GM23338 (cell line): ENCODE data around the gene ISG20. TPM values are rescaled to one million over a fixed set of nuclear protein-coding genes. Genes with fewer than 3 reads are reported as not detected.

Experiments used
- ATAC-seq: fragments of 200-7000 bp; cut with Tn5 transposase; 3 replicates; pipeline ENCODE4 v1.9.1; 2020
- DNase-seq: peaks from one replicate; pipeline ENCODE4 v3.0.0-alpha.2; 2015; ENCODE audit warnings: low spot score
- H2AFZ ChIP-seq: fragments of 200-600 bp; sonication (generic); 2 replicates; pipeline ENCODE4 v1.8.0; 2016; ENCODE audit warnings: antibody characterized with exemption, mild to moderate bottlenecking, moderate library complexity
- H3F3A ChIP-seq: fragments of 200-600 bp; sonication (generic); replicated peaks from 2 replicates; pipeline ENCODE4 v1.8.0; 2017; ENCODE audit warnings: antibody characterized with exemption, mixed run types, low read depth
- H3K27ac ChIP-seq: fragments of 200-600 bp; sonication (generic); 2 replicates; pipeline ENCODE4 v1.6.1; 2016; ENCODE audit warnings: low read depth
- H3K27me3 ChIP-seq: fragments of 200-600 bp; sonication (generic); 2 replicates; pipeline ENCODE4 v1.8.0; 2016; ENCODE audit warnings: mild to moderate bottlenecking, mixed run types, moderate library complexity; ENCODE audit not compliant: insufficient read depth
- H3K36me3 ChIP-seq: fragments of 200-600 bp; sonication (generic); 2 replicates; pipeline ENCODE4 v1.8.0; 2016; ENCODE audit warnings: mild to moderate bottlenecking; ENCODE audit not compliant: insufficient read depth
- H3K4me1 ChIP-seq: fragments of 200-600 bp; sonication (generic); 2 replicates; pipeline ENCODE4 v1.8.0; 2016; ENCODE audit warnings: mild to moderate bottlenecking, moderate library complexity; ENCODE audit not compliant: insufficient read depth
- H3K4me2 ChIP-seq: fragments of 200-600 bp; sonication (generic); 2 replicates; pipeline ENCODE4 v1.7.1; 2017; ENCODE audit warnings: mixed run types
- H3K4me3 ChIP-seq: fragments of 200-600 bp; sonication (generic); 2 replicates; pipeline ENCODE4 v1.6.1; 2016; ENCODE audit warnings: mixed run types
- H3K79me2 ChIP-seq: fragments of 200-600 bp; sonication (generic); replicated peaks from 2 replicates; pipeline ENCODE4 v1.8.0; 2017; ENCODE audit warnings: mild to moderate bottlenecking; ENCODE audit not compliant: insufficient read depth
- H3K9me2 ChIP-seq: fragments of 200-600 bp; sonication (generic); 2 replicates; pipeline ENCODE4 v1.8.0; 2017; ENCODE audit not compliant: insufficient read depth
- H4K20me1 ChIP-seq: fragments of 200-600 bp; sonication (generic); replicated peaks from 2 replicates; pipeline ENCODE4 v1.8.0; 2017; ENCODE audit warnings: mild to moderate bottlenecking; ENCODE audit not compliant: insufficient read depth
- H3K27ac Mint-ChIP-seq: 2 replicates; pipeline ENCODE4 v1.8.0; 2020; ENCODE audit warnings: inconsistent platforms, mild to moderate bottlenecking, moderate library complexity, mixed read lengths
- H3K27me3 Mint-ChIP-seq: 3 replicates; pipeline ENCODE4 v1.8.0; 2022; ENCODE audit warnings: low read depth, mild to moderate bottlenecking, moderate library complexity, mixed read lengths, inconsistent platforms; ENCODE audit not compliant: insufficient read depth, poor library complexity
- H3K36me3 Mint-ChIP-seq: 3 replicates; pipeline ENCODE4 v1.8.0; 2021; ENCODE audit warnings: low read depth, mild to moderate bottlenecking, inconsistent platforms, moderate library complexity, mixed read lengths
- H3K4me1 Mint-ChIP-seq: 3 replicates; pipeline ENCODE4 v1.8.0; 2020; ENCODE audit warnings: mild to moderate bottlenecking, inconsistent platforms, mixed read lengths
- H3K4me3 Mint-ChIP-seq: 3 replicates; pipeline ENCODE4 v1.8.0; 2021; ENCODE audit warnings: moderate library complexity, mild to moderate bottlenecking, inconsistent platforms, mixed read lengths
- H3K9me3 Mint-ChIP-seq: 3 replicates; pipeline ENCODE4 v1.8.0; 2020; ENCODE audit warnings: moderate library complexity, mild to moderate bottlenecking, inconsistent platforms, mixed read lengths
- CREB1 ChIP-seq: fragments of 250-450 bp; sonication (Bioruptor Pico); IDR thresholded peaks from 2 replicates; pipeline ENCODE4 v1.5.0; 2020; ENCODE audit warnings: low read depth, mild to moderate bottlenecking, moderate library complexity
- CTCF ChIP-seq, 2 experiments: fragments of 200-600 bp in 1 of 2; sonication (generic) in 1 of 2; conservative IDR thresholded peaks; 2 replicates each; pipeline versions ENCODE4 v1.5.1 to v1.6.1; 2016 to 2017; ENCODE audit warnings: antibody characterized with exemption in 2 of 2, low read depth in 2 of 2, mild to moderate bottlenecking in 2 of 2, moderate library complexity in 1 of 2
- ETS1 ChIP-seq: IDR thresholded peaks from 2 replicates; pipeline ENCODE4 v1.6.1; 2016; ENCODE audit warnings: antibody characterized with exemption
- EZH2 ChIP-seq: fragments of 200-600 bp; sonication (generic); IDR thresholded peaks from one replicate; pipeline ENCODE4 v1.8.0; 2017; ENCODE audit warnings: antibody characterized with exemption, mild to moderate bottlenecking, low read depth; ENCODE audit not compliant: unreplicated experiment
- EZH2phosphoT487 ChIP-seq: fragments of 200-600 bp; sonication (generic); IDR thresholded peaks from one replicate; pipeline ENCODE4 v1.8.1; 2018; ENCODE audit warnings: antibody characterized with exemption; ENCODE audit not compliant: unreplicated experiment
- JUNB ChIP-seq: IDR thresholded peaks from one replicate; pipeline ENCODE4 v1.6.1; 2016; ENCODE audit warnings: antibody characterized with exemption; ENCODE audit not compliant: unreplicated experiment
- ZNF114 ChIP-seq: fragments of 250-450 bp; sonication (Bioruptor Pico); IDR thresholded peaks from 2 replicates; pipeline ENCODE4 v1.5.0; 2020; ENCODE audit warnings: mild to moderate bottlenecking, moderate library complexity
- ZNF331 ChIP-seq: fragments of 250-450 bp; sonication (Bioruptor Pico); IDR thresholded peaks from 2 replicates; pipeline ENCODE4 v1.5.0; 2020; ENCODE audit warnings: low read depth, mild to moderate bottlenecking, moderate library complexity
- ZNF462 ChIP-seq: fragments of 250-450 bp; sonication (Bioruptor Pico); IDR thresholded peaks from 2 replicates; pipeline ENCODE4 v1.5.0; 2020; ENCODE audit warnings: mild to moderate bottlenecking, moderate library complexity
- polyA plus RNA-seq: library from polyadenylated mRNA; unstranded; fragments of >200 nt; fragmentation: Nextera tagmentation; extraction: Ambion mirVana; gene quantifications from 2 replicates; pipeline ENCODE4 v1.2.1, GENCODE V29; 2016
- total RNA-seq: library from RNA; depleted of rRNA; stranded (reverse); fragments of >200 nt; shearing (Covaris generic); gene quantifications from 2 replicates; pipeline ENCODE4 v1.2.3, GENCODE V29; 2014

The ISG20 gene
- total and polyA plus RNA-seq, 2 experiments from 2014 or later = 3.2 to 3.7 TPM

- TF ChIP-seq EZH2 = no peak
- no peak for TF ChIP-seq CTCF (conservative IDR thresholded peaks at IDR 0.05; ENCODE audit: low read depth in 2 of 2)
- no peak for TF ChIP-seq JUNB
- TF ChIP-seq ZNF114 (CRISPR knock-in tag) = no peak
These were observed 9.7 kb upstream of the ISG20 start (continued) for GRCh38 chr15:88629071-88629470.

- Mint-ChIP-seq H3K4me1 (peaks cover 25% of the 10 kb centered on the region), H3K36me3 (peaks cover 94% of the 10 kb centered on the region)
- H3K79me2 ChIP-seq = peaks cover 46% of the 10 kb centered on the region
These were observed 8.6 kb upstream of the ISG20 start for GRCh38 chr15:88630141-88630721.

GRCh38 chr15:88630798-88631463 lies 7.9 kb upstream of the ISG20 start:
- H3K4me3 ChIP-seq = no peak overlapping the region
- DNase-seq (no peak), ATAC-seq (no peak)
- peaks cover 40% of the 10 kb centered on the region for H3K79me2 ChIP-seq
- H3K27ac ChIP-seq = peak overlapping the region; percentile 63; the same call in 1 of the 2 replicates
- peaks cover 71% of the 10 kb centered on the region for H4K20me1 ChIP-seq
- Mint-ChIP-seq H3K4me3 (no peak overlapping the region), H3K27me3 (peaks cover 14% of the 10 kb centered on the region), H3K27ac (no peak overlapping the region), H3K9me3 (no peaks in the 10 kb centered on the region), H3K4me1 (peaks cover 25% of the 10 kb centered on the region), H3K36me3 (peaks cover 87% of the 10 kb centered on the region)
- no peaks in the 10 kb centered on the region for H3K9me2 ChIP-seq
- H2AFZ ChIP-seq = no peak overlapping the region
- peaks cover 46% of the 10 kb centered on the region for H3F3A ChIP-seq
- peaks cover 48% of the 10 kb centered on the region for H3K36me3 ChIP-seq
- H3K27me3 ChIP-seq = no peaks in the 10 kb centered on the region
- H3K4me2 ChIP-seq = no peak overlapping the region
- peaks cover 11% of the 10 kb centered on the region; the same call in 1 of the 2 replicates for H3K4me1 ChIP-seq
- TF ChIP-seq ZNF462 (CRISPR knock-in tag) (no peak), ZNF331 (CRISPR knock-in tag) (no peak), EZH2phosphoT487 (no peak)

More at GRCh38 chr15:88630141-88630721, 8.6 kb upstream of the ISG20 start:
- H4K20me1 ChIP-seq = peaks cover 76% of the 10 kb centered on the region
- H2AFZ ChIP-seq = no peak overlapping the region
- Mint-ChIP-seq H3K9me3 (no peaks in the 10 kb centered on the region), H3K27me3 (peaks cover 13% of the 10 kb centered on the region), H3K27ac (no peak overlapping the region), H3K4me3 (no peak overlapping the region)
- peaks cover 47% of the 10 kb centered on the region for H3F3A ChIP-seq
- TF ChIP-seq ETS1 (no peak), CREB1 (no peak)
- H3K4me1 ChIP-seq = peaks cover 10% of the 10 kb centered on the region; the same call in 1 of the 2 replicates
- no peaks in the 10 kb centered on the region for H3K9me2 ChIP-seq
- H3K27me3 ChIP-seq = no peaks in the 10 kb centered on the region
- H3K4me2 ChIP-seq = no peak overlapping the region
- peaks cover 53% of the 10 kb centered on the region for H3K36me3 ChIP-seq
- H3K4me3 ChIP-seq = no peak overlapping the region
- peak; percentile 16; the same call in 1 of the 3 replicates for ATAC-seq
- H3K27ac ChIP-seq = 0 out of 2 replicates have a peak overlapping the region, but pooled peaks have one; percentile 63
- DNase-seq = no peak
